GM19395 (cell line): Measurements from ENCODE around the gene LAMB2.

Experiments
- ATAC-seq: cut with Tn5 transposase; IDR thresholded peaks from one replicate; pipeline ENCODE4 v1.9.1; 2021; ENCODE audit warnings: mild to moderate bottlenecking, moderate library complexity; ENCODE audit not compliant: unreplicated experiment

The LAMB2 gene

GRCh38 chr3:49122022-49122421, 10.8 kb downstream of the LAMB2 start:
- ATAC-seq: no peak

- no peak for ATAC-seq
These were observed 11.6 kb downstream of the LAMB2 start for GRCh38 chr3:49121132-49121736.

GRCh38 chr3:49120438-49121131, 12.3 kb downstream of the LAMB2 start, which contains the start of gene USP19:
Gene USP19 (minus strand): TSS chr3:49120823. CDS start chr3:49119145, 1,678 bp downstream.
- ATAC-seq: peak; percentile 86

- ATAC-seq: no peak
These were observed 12.8 kb downstream of the LAMB2 start for GRCh38 chr3:49120096-49120437.

GRCh38 chr3:49119439-49119838, 13.4 kb downstream of the LAMB2 start:
- ATAC-seq: no peak

GRCh38 chr3:49119036-49119435, 13.8 kb downstream of the LAMB2 start:
- no peak for ATAC-seq

GRCh38 chr3:49112262-49112661, 20.6 kb downstream of the LAMB2 start:
- ATAC-seq: no peak

- no peak for ATAC-seq
These were observed 21.5 kb downstream of the LAMB2 start for GRCh38 chr3:49111347-49111746.

GRCh38 chr3:49110780-49111179, 22.1 kb downstream of the LAMB2 start:
- no peak for ATAC-seq

GRCh38 chr3:49108346-49108745, 24.5 kb downstream of the LAMB2 start:
- no peak for ATAC-seq

- peak; percentile 91 for ATAC-seq
These were observed 28.2 kb downstream of the LAMB2 start, which contains the start of gene QARS1 for GRCh38 chr3:49104427-49105291. Gene QARS1 (minus strand): TSS chr3:49104757. CDS start chr3:49104733, 24 bp downstream.

- no peak for ATAC-seq
These were observed 28.8 kb downstream of the LAMB2 start for GRCh38 chr3:49104052-49104426.

GRCh38 chr3:49100046-49100615, 32.7 kb downstream of the LAMB2 start:
- no peak for ATAC-seq

GRCh38 chr3:49098910-49099630, 33.8 kb downstream of the LAMB2 start:
- ATAC-seq: no peak

GRCh38 chr3:49098429-49098828, 34.4 kb downstream of the LAMB2 start:
- ATAC-seq: no peak

- peak; percentile 82 for ATAC-seq
These were observed 38.7 kb downstream of the LAMB2 start, which contains the start of gene QRICH1 for GRCh38 chr3:49093853-49094767. Gene QRICH1 (minus strand): TSS chr3:49094071. CDS start chr3:49077017, 17,054 bp downstream.

- peak; percentile 33 for ATAC-seq
These were observed 39.7 kb downstream of the LAMB2 start for GRCh38 chr3:49092938-49093852.

- no peak for ATAC-seq
These were observed 51.4 kb downstream of the LAMB2 start for GRCh38 chr3:49081429-49081828.
